Activated T-cell treated with anti-CD3 and anti-CD28 coated beads for 48 hours (primary cell): ENCODE results near the gene GPR50.
A peak's percentile ranks its signal among the peaks of the same experiment; 100 is the strongest.

ENCODE experiments used
- DNase-seq: peaks from one replicate; pipeline ENCODE4 v3.0.0-alpha.2; 2020; ENCODE audit warnings: low read depth

The GPR50 gene

GRCh38 chrX:151176231-151176750 lies at the start of gene GPR50:
Gene GPR50 (plus strand): TSS chrX:151176584. CDS start chrX:151176722, 138 bp downstream.
- no peak for DNase-seq

DNA sequence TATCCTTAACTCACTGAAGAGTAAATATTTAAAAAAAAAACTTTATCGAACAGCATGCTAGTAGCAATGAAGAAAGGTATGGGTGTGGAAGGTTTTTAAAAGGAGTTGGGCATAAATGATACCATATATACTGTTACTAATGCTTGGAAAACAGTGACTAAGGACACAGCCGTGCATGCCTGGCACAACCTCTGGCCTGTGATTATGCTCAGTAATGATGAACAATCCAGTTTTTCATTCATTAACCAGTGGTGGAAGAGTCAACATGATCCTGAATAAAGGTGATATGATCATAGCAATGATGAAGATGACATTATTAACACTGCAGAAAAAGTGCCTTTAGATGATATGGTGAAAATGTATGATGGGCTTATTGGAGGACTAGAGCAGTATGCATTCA lies 43.9 kb upstream of the GPR50 start:
- DNase-seq = no peak

DNA sequence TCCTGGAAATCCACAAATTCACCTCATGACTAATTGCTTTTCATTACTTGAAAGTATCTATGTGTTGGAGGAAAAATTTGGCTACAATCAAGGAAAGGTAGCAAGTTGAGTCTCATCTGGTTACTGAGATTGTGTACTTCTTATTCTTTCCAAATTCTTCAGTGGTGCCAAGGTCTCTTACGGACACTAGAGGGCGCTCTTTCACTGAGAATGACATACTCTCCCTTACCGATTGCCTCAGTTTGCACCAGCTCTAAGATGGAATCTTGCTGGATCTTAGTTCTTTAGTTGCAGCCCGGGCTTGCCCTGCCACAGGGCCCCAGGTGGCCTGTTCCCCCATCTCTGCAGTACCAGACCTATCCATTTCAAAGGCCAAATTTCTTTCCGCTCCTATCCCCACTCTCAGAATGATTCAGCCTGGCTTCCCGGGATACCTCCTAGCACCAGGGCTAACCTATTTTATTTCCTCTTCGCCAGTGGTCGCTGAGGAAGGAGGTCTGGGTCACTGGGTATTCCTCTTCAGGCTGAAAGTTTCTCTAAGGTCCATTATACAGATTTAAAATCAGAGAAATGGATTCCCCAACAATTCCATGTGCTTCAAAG lies 24.6 kb upstream of the GPR50 start:
- DNase-seq = peak; percentile 2

DNA sequence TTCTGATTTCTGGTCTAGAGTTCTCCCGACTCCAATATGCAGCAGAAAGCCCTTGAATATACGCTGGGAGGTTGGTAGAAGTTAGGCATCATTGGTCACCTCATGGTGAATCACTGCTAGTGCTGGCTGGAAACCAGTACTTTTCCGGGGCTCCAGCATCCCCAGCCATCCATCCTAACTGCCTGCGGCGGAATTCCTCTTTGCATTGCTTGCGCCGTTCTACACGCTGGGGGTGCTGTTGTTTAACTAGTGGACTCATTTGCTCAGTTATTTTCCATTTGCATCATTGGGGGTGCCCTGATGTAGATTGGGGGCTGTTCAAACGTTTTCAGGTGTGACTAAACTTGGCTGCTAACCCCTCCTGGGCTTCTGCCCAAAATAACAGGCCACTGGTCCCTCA lies 23.3 kb upstream of the GPR50 start:
- DNase-seq = no peak

DNA sequence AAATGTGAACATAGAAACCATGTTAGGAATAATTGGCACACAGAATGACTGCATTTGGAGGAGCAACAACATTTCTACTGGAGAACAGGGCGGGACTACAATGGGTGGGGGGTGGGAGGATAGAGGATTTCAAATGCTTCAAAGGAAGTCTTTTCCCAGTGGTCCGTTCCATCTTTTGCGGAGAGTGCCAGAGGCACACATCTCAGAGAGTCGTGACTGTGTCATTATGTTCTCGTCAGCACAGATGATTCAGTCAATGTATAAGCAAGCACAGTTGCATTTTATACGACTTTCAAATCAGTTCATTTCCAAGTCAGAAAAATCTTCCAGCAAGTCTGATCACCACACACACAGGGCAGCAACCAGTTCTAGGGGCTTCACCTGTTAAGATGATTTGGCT lies 22.7 kb upstream of the GPR50 start:
- no peak for DNase-seq

DNA sequence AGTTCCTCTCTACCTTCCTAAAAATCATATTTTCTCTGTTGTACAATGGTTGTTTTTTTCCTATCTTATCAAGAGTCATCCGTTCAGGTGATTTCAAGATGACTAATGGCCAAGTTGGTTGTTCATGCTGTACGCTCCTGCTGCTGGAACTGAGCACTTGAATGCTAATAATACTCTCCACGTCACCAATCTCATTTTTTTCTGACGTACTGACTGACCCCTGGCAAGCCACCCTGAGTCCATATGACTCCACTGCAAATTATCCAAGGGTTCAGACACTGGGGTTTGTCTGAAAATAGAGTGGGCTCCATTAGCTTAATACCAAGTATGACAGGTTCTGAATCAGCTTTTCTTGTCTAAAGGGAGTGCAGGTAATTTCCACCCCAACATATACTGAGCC lies 21.1 kb upstream of the GPR50 start:
- DNase-seq = no peak

DNA sequence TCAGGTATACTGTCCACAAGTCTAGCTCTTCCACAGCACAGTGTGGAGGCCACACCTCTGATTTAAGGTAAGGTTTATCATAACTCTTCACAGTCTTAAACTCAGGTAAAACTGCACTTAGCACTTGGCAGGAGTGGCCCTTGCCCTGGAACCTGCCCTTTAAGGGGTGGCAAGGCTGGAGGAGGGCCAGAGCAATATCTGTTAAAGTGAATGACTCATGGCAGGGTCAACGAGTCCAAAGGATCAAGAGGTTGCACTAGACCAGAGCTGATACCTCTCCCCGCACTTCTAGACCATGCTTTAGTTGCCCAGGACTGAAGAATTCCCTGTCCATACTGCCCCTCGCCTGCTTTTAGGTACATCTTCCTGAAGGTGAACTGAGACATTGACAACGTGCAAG lies 14.7 kb upstream of the GPR50 start:
- DNase-seq = no peak

DNA sequence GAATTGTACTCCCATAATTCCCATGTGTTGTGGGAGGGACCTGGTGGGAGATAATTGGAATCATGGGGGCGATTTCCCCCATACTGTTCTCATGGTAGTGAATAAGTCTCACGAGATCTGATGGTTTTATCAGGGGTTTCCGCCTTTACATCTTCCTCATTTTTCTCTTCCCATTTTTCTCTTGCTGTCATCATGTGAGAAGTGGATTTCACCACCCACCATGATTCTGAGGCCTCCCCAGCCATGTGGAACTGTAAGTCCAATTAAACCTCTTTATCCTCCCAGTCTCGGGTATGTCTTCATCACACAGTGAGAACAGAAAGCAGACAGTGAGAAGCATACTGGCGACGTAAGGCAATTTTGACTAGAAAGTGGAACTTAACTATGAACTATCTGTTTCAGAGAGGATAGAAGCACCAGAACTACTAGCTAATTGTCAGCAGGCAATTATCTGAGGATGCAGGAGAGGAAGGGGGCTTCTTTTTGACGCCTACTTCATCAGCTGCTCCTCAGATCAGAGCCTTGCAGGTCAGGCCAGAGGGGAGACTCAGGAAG lies 8.5 kb upstream of the GPR50 start:
- no peak for DNase-seq

DNA sequence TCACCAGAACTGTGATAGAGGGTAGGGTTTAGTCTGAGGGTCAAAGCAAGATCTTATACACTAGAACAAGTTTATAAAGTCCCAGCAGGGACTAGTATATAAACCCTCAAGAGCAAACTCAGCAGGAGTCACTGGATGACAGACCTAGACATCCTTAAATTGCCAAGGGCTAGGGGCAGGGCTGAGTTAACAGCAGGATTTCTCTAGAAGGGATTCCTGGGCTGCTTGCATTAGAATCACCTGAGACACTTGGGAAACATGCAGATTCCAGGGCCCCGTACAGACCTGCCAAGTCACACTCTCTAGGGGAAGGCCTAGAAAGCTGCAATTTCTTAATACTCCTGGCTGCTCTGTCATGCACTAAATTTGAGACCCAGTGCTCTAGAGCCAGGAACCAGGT lies 6.6 kb upstream of the GPR50 start:
- no peak for DNase-seq

DNA sequence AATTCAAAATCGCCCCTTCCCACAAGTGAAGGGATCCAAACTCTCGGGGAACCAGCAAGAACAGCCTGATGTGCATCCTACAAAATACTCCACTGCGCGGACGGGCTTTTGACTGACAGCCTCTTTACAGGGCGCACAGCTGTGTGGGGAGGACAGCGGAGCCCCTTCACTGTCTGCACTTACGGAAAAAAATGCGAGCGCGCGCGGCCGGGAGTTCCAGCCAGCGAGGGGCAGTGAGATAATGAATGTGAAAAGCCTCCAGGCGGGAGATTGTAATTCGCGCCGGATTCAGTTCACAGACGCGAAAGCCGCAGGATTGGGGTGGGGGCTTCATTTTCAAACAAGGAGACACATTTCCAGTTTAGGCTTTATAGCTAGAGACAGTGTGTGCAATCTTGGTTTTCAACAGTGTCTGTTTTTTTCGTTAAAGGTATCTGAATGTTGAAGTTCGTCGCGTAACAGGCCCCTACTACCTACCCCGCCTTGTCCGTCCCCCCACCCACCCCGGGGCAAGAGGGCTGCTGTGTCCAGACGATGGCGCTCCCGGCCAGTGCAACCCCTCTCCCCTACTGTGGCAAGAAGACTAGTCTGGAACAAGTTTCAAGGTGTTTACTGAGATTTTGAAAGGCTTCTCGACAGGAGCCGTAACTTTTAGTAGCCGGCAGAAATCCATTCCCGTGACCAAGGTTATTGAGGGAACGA lies 1.7 kb upstream of the GPR50 start:
- DNase-seq = no peak

GRCh38 chrX:151175283-151176062 lies 911 bp upstream of the GPR50 start:
- no peak for DNase-seq

GRCh38 chrX:151177141-151178027 lies 1.0 kb downstream of the GPR50 start:
- DNase-seq = no peak

DNA sequence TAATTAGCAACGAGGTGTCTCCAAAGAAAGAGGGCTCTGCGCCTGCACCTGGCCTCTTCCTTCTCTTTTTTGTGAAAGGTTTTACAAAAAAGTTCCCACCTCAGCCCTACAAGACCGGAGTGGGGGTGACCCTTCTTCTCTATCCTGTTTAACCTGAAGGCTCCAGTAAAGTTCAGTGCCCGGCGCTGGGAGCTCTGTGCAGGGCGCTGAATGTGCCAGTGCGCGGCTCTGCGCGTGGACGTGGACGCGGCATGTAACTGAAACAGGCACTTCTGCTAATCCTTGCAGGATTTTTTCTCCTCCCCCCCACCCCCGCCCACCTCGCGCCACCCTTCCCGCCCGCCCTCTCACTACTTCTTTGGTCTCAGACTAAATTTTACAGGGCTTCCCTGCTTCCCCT lies 2.4 kb downstream of the GPR50 start:
- no peak for DNase-seq

- DNase-seq = no peak
Observed at GRCh38 chrX:151180400-151180799, 4.0 kb downstream of the GPR50 start.

GRCh38 chrX:151181088-151181487 lies 4.7 kb downstream of the GPR50 start:
- no peak for DNase-seq

DNA sequence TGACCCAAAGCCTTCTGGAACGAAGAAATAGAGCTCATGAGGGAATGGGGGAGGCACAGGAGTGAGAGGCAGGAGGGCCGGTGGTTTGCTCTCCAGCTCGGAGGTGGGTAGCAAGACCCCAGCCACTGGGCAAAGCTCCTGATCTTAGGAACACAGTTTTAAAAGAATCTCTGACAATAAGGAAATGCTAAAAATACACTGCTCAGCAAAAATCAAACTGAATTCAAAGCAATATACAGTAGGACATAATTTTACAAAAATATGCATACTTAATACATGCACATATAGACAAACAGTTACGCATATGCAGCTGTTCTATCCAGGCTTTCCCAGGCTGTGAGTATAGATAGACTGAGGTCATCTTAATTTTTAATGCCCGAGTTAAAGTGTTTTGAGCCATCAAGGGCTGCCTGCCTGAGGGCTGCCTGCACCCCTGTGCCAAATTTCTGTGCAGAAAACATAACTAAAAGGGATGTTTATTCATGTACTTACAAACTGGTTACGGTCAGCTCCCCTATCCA lies 6.9 kb downstream of the GPR50 start:
- no peak for DNase-seq

DNA sequence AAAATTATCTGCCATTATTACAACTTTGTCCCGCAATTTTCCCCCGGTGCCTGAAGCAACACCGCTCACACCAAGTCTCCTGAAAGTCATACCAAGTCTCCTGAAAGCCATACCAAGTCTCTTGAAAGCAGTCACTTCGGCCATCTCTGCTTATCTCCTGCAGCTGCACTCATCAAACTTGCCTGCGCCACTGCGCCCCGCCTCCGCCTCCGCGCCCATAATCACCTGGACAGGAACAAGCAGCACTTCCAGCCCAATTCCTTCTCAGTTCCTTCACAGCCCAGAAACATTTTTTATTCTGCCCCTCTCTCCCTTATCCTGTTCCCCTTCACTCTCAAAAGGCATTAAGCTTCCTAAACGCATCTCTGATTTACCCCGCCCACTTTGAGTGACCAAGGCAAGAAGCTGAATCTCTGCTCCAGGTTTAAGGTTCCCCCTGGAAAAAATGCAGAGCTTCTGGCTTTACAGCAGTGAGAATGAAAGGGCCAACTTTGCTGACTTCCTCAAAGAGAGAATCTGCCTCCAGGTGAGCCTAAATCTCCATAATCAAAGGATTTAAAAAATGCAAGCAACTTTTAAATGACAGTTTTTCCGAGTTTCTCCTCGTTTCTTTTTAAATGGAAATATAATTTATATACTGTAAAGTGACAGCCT lies 7.7 kb downstream of the GPR50 start:
- no peak for DNase-seq

DNA sequence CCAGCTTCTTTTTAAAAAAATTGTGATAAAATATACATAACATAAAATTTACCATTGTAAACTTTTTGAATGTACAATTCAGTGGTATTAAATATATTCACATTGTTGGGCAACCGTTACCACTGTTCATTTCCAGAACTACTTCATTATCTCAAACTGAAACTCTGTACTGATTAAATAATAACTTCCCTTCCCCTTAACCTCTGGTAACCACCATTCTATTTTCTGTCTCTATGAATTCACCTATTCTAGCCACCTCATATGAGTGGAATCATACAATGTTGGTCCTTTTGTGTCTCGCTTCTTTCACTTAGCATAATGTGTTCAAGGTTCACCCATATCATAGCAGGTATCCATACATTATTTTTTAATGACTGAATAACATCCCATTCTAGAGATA lies 8.3 kb downstream of the GPR50 start:
- DNase-seq = no peak

GRCh38 chrX:151206871-151207270 lies 30.5 kb downstream of the GPR50 start:
- DNase-seq = no peak

- no peak for DNase-seq
Observed at GRCh38 chrX:151225843-151226242, 49.5 kb downstream of the GPR50 start.

GRCh38 chrX:151226941-151227340 lies 50.6 kb downstream of the GPR50 start:
- no peak for DNase-seq
